A549 (cell line): ENCODE measurements around the gene SORT1.

Experiments used
- CBX2 ChIP-seq: fragments of 200-600 bp; sonication (generic); IDR thresholded peaks from 2 replicates; pipeline ENCODE4 v1.6.1; 2016; ENCODE audit warnings: low read depth, mild to moderate bottlenecking, borderline replicate concordance
- CEBPB ChIP-seq, 2 experiments: fragments of >200 bp in 1 of 2; sonication (Bioruptor Twin) in 1 of 2; formaldehyde crosslinking in 1 of 2; IDR thresholded peaks; 2 replicates each; pipeline ENCODE4 v1.6.1; 2012 to 2016
- CTCF ChIP-seq: fragments of >200 bp; sonication (Bioruptor Twin); formaldehyde crosslinking; IDR thresholded peaks from 3 replicates; pipeline ENCODE4 v1.5.1; 2016
- FOSL2 ChIP-seq, 2 experiments: fragments of 450-650 bp in 1 of 2; fragments of >200 bp in 1 of 2; sonication (Bioruptor Twin) in 1 of 2; formaldehyde crosslinking; IDR thresholded peaks; 2 replicates each; pipeline versions ENCODE4 v1.5.0 to v1.6.1; 2016 to 2020; ENCODE audit warnings: mild to moderate bottlenecking in 1 of 2, moderate library complexity in 1 of 2
- JUN ChIP-seq, 2 experiments: fragments of >200 bp; sonication (Bioruptor Twin); formaldehyde crosslinking; IDR thresholded peaks; 2 replicates in 1 of 2; 3 replicates in 1 of 2; pipeline ENCODE4 v1.6.1; 2016 to 2017
- POLR2A ChIP-seq: IDR thresholded peaks from 2 replicates; pipeline ENCODE4 v1.6.1; 2012; ENCODE audit warnings: mild to moderate bottlenecking, low read length
- ZFP36 ChIP-seq: fragments of 450-650 bp; IDR thresholded peaks from 2 replicates; pipeline ENCODE4 v1.6.1; 2014; ENCODE audit warnings: borderline replicate concordance; ENCODE audit not compliant: partially characterized antibody
- ZSCAN20 ChIP-seq: fragments of 250-450 bp; sonication (Bioruptor Pico); IDR thresholded peaks from 2 replicates; pipeline ENCODE4 v1.8.0; 2022; ENCODE audit warnings: mild to moderate bottlenecking, moderate library complexity
- TF ChIP-seq, protein P1 (sequence below): fragments of 250-450 bp; sonication (Bioruptor Pico); IDR thresholded peaks from 2 replicates; pipeline ENCODE4 v1.5.0; 2021; ENCODE audit warnings: mild to moderate bottlenecking, moderate library complexity, borderline replicate concordance

DNA sequence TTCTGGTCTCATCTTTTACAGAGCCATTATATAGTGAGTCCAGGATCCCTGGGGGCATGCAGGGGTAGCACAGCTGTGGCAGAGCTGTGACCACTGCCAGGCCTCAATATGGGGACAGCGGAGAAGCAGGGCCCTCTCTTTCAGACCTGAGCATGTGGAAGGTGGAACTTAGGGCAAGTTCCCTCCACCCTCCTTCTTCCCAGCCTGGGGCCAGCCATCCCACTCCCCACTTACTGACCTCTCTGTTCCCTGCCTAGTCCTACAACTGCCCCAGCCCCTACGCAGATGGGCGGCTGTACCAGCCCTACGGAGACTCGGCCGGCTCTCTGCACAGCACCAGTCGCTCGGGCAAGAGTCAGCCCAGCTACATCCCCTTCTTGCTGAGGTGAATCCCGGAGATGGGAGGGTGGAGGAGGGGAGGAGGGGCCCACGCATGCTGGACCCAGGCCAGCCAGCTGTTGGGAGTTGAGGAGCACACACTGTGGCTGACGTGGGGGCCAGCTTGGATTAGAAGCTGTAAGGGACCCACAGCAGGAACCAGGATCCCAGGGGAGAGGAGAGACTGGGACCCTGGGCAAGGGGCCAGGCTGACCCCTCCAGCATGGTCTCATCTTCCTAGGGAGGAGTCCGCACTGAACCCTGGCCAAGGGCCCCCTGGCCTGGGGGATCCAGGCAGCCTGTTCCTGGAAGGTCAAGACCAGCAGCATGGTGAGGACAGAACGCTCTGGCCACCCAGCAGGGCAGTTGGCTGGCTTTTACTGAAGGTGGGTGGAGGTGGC is 125.5 kb downstream of the SORT1 start:
- no peak for TF ChIP-seq CTCF
- no peak for TF ChIP-seq POLR2A
- TF ChIP-seq CBX2: no peak
- no peak for TF ChIP-seq ZFP36
- no peak for TF ChIP-seq FOSL2 (IDR thresholded peaks at IDR 0.05)
- no peak for TF ChIP-seq FOSL2 (CRISPR knock-in tag; IDR thresholded peaks at IDR 0.05)
- TF ChIP-seq CEBPB (IDR thresholded peaks at IDR 0.05): no peak
- no peak for TF ChIP-seq ZSCAN20
- TF ChIP-seq JUN (IDR thresholded peaks at IDR 0.05): no peak
- TF ChIP-seq, protein P1, sequence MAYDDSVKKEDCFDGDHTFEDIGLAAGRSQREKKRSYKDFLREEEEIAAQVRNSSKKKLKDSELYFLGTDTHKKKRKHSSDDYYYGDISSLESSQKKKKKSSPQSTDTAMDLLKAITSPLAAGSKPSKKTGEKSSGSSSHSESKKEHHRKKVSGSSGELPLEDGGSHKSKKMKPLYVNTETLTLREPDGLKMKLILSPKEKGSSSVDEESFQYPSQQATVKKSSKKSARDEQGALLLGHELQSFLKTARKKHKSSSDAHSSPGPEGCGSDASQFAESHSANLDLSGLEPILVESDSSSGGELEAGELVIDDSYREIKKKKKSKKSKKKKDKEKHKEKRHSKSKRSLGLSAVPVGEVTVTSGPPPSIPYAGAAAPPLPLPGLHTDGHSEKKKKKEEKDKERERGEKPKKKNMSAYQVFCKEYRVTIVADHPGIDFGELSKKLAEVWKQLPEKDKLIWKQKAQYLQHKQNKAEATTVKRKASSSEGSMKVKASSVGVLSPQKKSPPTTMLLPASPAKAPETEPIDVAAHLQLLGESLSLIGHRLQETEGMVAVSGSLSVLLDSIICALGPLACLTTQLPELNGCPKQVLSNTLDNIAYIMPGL (CRISPR knock-in tag): no peak
